ENCODE results near the gene TFF3.

The TFF3 gene

DNA sequence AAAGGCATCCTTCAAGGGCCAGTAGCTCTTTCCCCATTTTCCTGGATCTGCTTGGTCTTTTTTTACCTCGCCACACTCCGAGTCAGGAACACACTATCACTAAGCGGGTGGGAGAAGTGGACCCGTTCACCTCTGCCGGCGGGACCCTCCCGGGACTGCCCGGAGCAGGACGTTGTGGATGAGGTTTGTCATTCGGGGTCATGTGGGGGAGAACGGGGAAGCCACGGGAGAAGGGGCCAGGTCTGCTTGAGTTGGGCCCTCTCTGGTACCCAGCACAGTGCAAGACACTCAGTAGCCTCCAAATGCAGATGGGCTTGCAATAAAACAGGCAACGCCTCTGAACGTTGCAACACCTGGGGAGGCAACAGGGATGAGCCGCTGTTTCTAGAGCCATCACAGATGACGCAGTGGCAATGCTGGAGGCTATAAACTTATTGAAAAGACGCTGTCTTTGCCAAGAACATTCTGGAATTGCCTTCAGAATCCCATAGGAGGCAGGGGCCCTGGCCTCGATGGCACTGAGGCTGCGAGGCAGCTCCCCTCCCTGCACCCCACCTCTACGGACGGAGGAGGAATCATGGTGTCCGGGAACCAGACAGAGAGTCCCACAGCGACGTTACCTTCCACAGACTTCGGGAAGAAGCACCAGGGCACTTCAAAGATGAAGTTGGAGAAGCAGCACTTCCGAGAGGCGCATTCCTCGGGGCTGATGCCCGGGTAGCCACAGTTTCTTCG, 31.8 kb upstream of the TFF3 start:
- no peak for DNase-seq (ENCODE audit: low read depth, low spot score)

DNA sequence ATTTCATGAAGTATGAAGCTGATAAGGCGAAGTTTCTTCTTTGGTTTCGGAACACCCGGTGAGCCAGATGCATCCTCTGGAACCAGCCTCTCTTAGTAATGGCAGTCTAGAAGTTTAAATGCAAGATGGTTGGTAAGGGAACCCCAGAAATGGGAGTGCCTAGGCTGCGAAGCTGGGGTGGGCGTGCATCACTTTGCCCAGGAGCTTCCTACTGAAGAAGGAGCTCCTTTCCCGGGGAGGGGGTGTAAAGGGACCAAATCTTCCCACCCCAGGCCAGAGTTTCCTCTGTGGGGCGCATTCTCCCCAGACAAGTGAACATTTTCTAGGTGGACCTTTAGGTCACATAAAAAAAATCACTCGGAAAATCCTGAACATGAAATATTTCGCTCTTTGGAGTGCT, 31.2 kb upstream of the TFF3 start:
- DNase-seq (ENCODE audit: low read depth, low spot score), result no peak

- DNase-seq (ENCODE audit: low read depth, low spot score), result no peak
These were observed 29.4 kb upstream of the TFF3 start for GRCh38 chr21:42344631-42345030.

GRCh38 chr21:42343963-42344510, 28.8 kb upstream of the TFF3 start:
- DNase-seq (ENCODE audit: low read depth, low spot score), result no peak

DNA sequence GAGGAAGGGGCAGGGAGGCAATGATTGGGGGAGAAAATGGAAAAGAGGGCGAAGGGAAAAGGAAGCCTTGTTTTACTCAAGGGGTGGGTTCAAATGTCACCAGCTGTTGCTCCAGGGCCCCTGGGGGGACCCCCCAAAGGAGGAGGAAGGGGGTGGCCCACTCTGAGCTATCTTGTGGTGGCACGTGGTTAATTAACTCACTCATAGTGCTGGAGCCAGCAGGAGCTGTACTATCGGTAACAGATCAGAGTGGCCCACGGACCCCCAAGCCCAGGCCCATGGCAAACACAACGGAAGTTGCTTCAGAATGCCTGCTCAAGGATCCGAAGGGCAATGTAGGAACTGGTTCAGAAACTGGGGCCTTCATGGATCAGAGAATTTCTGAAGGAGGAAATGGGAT, 28.3 kb upstream of the TFF3 start:
- DNase-seq (ENCODE audit: low read depth, low spot score), result no peak

GRCh38 chr21:42343101-42343500, 27.9 kb upstream of the TFF3 start:
- no peak for DNase-seq (ENCODE audit: low read depth, low spot score)

GRCh38 chr21:42341776-42342542, 26.8 kb upstream of the TFF3 start:
- no peak for DNase-seq (ENCODE audit: low read depth, low spot score)

GRCh38 chr21:42340187-42341050, 25.2 kb upstream of the TFF3 start:
- DNase-seq (ENCODE audit: low read depth, low spot score), result no peak

DNA sequence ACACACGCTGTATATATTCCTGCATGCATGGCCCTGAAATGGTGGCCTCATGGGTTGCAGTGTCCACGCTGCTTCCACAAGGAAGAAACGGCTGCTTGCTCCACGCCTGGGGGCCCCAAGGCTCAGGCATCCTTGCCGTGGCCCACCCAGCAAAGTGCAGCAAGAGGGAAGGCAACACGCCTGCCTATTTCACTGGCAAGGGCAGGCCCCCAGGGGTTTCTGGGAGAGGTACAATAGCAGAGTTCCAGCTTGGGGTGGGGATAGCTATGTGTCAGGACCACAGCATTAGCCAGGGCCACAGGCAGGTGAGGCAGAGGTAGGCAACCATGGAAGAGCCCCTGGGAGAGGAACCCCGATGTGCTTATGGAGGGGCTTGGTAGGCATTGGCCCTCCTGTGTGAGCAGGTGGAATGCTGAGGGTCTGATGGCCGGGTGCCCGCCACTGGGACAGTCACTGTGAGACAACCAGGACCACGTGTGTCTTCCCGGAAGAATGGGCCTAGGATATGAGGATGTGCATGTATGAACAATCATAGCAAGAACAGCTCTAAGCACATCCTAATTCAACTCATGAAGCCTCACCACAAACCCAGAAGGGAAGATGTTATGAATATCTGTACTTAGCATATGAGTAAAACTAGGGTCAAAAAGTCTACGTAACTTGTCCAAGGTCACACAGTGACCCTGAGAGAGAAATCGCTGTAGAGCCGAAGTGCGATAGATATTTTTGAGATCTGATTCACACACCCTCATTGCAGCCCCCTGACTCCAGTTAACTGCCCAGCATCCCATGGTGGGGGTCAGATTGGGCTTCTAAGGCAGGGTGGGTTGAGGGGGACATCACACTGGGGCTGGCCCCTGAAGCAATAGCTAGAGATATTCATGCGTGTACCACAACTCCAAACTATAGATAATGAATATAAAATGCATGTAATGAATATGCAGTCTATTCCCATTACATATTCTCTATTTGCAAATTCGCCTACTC, 23.8 kb upstream of the TFF3 start:
- no peak for DNase-seq (ENCODE audit: low read depth, low spot score)

- peak; percentile 81 for DNase-seq (ENCODE audit: low read depth, low spot score)
These were observed 22.9 kb upstream of the TFF3 start for GRCh38 chr21:42337830-42338728.

DNA sequence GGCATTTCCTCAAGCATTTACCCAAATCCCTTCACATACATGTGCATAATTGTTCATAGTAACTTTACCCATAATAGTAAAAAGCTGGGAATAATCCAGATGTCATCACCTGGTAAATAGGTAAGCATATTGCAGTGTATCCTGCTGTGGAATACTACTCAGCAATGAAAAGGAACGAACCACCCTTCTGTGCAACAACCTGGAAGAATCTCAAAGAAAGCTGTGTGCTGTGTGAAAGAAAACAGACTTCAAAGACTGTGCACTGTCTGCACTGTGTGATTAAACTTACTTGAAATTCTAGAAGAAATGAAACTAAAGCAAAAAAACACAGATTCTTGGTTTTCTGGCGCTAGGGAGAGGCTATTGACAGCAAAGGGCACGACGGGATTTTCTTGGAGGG, 22.1 kb upstream of the TFF3 start:
- no peak for DNase-seq (ENCODE audit: low read depth, low spot score)

- peak; percentile 74 for DNase-seq (ENCODE audit: low read depth, low spot score)
These were observed 20.8 kb upstream of the TFF3 start for GRCh38 chr21:42336054-42336453.

DNA sequence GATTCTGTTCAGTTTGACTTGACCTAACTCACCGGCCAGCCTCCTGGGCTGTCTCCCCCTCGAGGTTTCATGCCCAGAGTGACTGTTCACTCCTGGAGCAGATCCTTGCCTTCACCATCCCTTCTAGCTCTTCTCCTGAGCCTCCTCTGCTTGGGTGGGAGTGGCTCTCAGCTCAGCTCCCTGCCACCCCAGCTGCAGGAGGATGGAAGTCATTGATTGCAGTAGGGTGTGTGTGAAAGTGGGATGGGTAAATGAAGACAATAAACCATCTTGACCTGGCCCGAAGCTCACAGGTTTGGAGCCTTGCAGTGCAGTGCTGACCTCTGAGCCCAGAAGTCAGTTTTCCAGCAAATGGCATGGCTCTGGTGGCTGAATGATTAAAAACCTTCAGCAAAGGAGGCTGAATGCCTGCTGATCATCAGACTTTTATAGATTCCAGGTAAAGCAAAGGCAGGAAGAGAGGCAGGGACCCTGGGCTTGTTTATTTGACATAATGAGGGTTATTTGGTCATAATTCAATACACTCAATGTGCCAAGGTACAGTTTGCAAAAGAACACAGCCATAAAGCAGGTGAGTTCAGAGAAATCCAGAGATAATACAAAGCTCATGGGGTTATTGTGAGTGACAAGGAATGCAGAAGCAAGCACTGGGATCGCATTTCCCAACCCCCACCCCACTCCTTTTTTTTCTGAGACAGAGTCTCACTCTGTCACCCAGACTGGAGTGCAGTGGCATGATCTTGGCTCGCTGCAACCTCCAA, 17.5 kb upstream of the TFF3 start:
- DNase-seq (ENCODE audit: low read depth, low spot score), result no peak

DNA sequence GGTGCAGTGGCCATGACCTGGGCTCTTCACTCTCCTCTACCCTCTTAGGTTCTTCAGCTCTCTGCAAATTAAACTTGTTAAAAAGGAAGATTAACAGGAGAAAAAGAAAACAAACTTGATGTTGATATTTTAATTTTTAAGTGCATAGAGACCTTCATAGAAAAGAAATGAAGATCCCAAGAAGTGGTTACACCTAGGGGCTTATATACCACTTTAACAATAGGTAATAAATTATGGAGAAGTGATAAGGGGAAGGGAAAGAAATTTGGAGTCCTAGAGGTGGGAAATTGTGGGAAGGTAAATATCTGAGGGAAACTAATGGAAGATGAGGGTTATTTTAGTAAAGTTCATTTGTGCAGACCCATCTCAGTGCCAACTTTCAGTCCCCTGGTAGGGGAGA, 16.5 kb upstream of the TFF3 start:
- DNase-seq (ENCODE audit: low read depth, low spot score), result no peak

- no peak for DNase-seq (ENCODE audit: low read depth, low spot score)
These were observed 15.5 kb upstream of the TFF3 start for GRCh38 chr21:42330380-42331371.

- no peak for DNase-seq (ENCODE audit: low read depth, low spot score)
These were observed 9.7 kb upstream of the TFF3 start for GRCh38 chr21:42324896-42325295.

DNA sequence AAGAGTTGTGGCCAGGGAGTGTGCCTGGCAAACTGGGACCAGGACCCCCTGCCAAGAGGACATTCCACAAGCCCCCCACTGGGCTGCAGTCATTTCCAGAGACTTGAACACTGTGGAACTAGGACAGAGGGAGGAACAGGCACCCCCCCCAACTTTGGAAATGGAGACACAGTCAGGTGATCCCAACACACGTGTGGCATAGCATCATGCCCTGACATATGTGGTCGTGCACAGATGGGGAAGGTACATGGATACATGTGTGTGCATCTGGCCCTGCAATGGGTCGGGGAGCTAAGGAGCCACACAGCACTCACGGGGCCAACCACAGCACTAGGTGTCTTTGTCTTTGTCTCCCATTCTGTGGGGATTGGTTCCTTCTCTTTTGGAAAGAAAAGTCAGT, 6.6 kb upstream of the TFF3 start:
- DNase-seq (ENCODE audit: low read depth, low spot score), result no peak

DNA sequence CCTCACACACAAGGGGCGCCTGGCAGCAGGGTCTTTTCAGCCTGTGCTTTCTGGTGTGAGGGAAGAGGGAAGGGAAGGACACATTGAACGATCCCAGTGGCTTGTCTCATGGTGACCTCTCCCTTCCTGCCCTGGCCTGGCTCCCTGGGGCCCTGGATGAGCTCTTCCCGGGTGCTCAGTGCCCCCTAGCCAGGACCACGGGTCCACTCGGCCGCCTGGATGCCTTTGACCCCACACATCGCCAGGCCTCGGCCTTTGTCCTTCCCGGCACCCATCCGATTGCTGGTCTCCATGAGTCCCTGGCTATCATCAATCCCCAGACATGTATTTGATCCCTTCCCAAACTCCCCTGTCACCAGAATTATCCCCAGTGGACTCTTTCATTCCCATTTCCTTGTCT, 6.0 kb upstream of the TFF3 start:
- DNase-seq (ENCODE audit: low read depth, low spot score), result no peak

Data from ELF-1 (cell line).